ENCODE data around the gene P2RX6. TPM values are rescaled to one million over a fixed set of nuclear protein-coding genes. Genes with fewer than 3 reads are reported as not detected.
A peak's percentile ranks its signal among the peaks of the same experiment; 100 is the strongest.

Gene P2RX6
- total and polyA plus RNA-seq, 9 of the 15 experiments (the other 6 are each of a cell fraction or from before 2014, with no cell fraction given) = 0.01 to 3.9 (median 1.5) TPM; not detected in 1

- 0 out of 2 replicates have a peak, but pooled peaks have one; percentile 48 for TF ChIP-seq E2F4 (CRISPR knock-in tag; IDR thresholded peaks at IDR 0.05; ENCODE audit: low read depth)
- TF ChIP-seq, protein P1, sequence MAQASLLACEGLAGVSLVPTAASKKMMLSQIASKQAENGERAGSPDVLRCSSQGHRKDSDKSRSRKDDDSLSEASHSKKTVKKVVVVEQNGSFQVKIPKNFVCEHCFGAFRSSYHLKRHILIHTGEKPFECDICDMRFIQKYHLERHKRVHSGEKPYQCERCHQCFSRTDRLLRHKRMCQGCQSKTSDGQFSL (CRISPR knock-in tag; IDR thresholded peaks at IDR 0.05) = 0 out of 2 replicates have a peak, but pooled peaks have one; percentile 14
- TF ChIP-seq, protein P1 (tag; IDR thresholded peaks at IDR 0.05) = no peak
- TF ChIP-seq ZNF143 (CRISPR knock-in tag; IDR thresholded peaks at IDR 0.05) = 0 out of 2 replicates have a peak, but pooled peaks have one; percentile 13
- peak; percentile 40; the same call in 1 of the 2 replicates for TF ChIP-seq E2F3 (CRISPR knock-in tag; IDR thresholded peaks at IDR 0.05)
Measured at GRCh38 chr22:21043860-21044535, 29.0 kb downstream of the P2RX6 start (continued).

DNA sequence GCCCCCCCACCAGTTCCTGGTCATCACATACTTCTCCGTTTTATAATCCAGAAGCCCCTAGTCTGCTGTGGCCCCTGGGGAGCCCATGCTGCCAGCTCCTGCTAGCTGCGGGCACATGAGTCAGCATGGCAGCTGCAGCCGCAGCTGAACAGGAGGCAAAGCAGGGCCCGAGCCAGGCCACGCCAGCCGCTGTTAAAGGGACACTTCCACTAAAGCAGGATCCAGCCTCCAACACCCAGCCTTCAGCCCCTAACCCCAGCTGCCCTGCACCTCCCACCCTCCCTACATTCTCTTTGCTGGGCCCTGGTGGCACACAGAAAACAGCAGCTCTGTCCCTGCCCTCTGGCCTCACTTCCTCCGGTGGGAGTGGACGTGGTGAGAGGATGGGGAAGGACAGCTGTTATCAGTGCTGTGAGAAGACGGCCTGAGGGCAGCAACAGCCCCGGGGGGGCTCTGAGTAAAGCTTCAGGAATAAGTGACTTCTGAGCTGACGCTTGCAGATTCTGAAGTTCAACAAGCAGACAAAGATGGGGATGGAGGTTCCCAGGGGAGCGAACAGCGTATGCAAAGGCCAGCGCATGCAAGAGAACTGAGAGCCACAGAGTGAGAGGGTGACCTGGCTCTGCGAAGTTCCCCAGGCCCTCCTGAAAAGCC, 30.1 kb downstream of the P2RX6 start:
- Histone ChIP-seq H3K27ac (ENCODE audit: extremely low read depth, low read depth, low read length) (no peak overlapping the region), H3K9ac (ENCODE audit: insufficient read depth in 1 of 2, low read depth in 2 of 2, low read length in 2 of 2) (peak overlapping the region in 1 of 2 experiments; percentile 24; a peak in 2 of 4 replicates), H3K4me3 (no peak overlapping the region), H4K20me1 (replicated peaks; ENCODE audit: control insufficient read depth, insufficient read depth, low read length) (peaks cover 20% of the 10 kb centered on the region), H3K27me3 (ENCODE audit: control insufficient read depth in 2 of 2, insufficient read depth in 2 of 2, low read length in 2 of 2) (peaks cover 25 to 57% of the 10 kb centered on the region in 2 experiments; a peak in 4 of 5 replicates), H2AFZ (ENCODE audit: low read depth, low read length) (no peak overlapping the region), H3K9me3 (replicated peaks; ENCODE audit: control insufficient read depth, insufficient read depth, low read depth, low read length) (no peaks in the 10 kb centered on the region), H3K79me2 (ENCODE audit: control insufficient read depth, insufficient read depth, low read length) (no peaks in the 10 kb centered on the region), H3K36me3 (ENCODE audit: control insufficient read depth, insufficient read depth, low read length) (no peaks in the 10 kb centered on the region), H3K4me1 (replicated peaks in 1 of 2; ENCODE audit: control insufficient read depth in 2 of 2, insufficient read depth in 2 of 2, low read length in 2 of 2) (peaks cover 23 to 38% of the 10 kb centered on the region in 2 experiments), H3K9me1 (ENCODE audit: control insufficient read depth, insufficient read depth, low read length) (no peaks in the 10 kb centered on the region), H3K4me2 (ENCODE audit: insufficient read depth, low read length) (peak overlapping the region; percentile 53)
- FAIRE-seq (no peak), DNase-seq (ENCODE audit: extremely low read depth in 1 of 4, low spot score in 3 of 4) (peak; percentile 66 to 75 (median 73)), ATAC-seq (peak; percentile 3; the same call in 2 of the 3 replicates)
- 20% methylated on average over 15 of the region's 15 CpGs for WGBS (ENCODE audit: insufficient coverage, low coverage, missing lambda C conversion rate)
- in situ Hi-C loops (cut with MboI) (no loop called here), intact Hi-C loops (cut with micrococcal nuclease) (loop anchor here (2.0 to 5.0 kb wide), 3 partner anchors 14 to 83 kb away; no protein-coding TSS in a partner anchor)
- ChIA-PET POLR2A (interaction anchor here (0.6 to 12.9 kb wide), 11 partner anchors 10 to 1489 kb away, joined by 3 to 120 read pairs (median 4); partner anchors contain the start of genes P2RX6 and SLC7A4), CTCF (ENCODE audit: low intra/inter-chr PET ratio) (no interaction called here)
- BruUV-seq (replicated peaks) = no TSS peak
- 0 out of 6 replicates have a peak, but pooled peaks of 1 of the 3 experiments have one; percentile 14 for TF ChIP-seq ZBTB11 (CRISPR knock-in tag; IDR thresholded peaks at IDR 0.05)
- no peak for TF ChIP-seq TRIM28 (IDR thresholded peaks at IDR 0.05)
- TF ChIP-seq NR1H2 (CRISPR knock-in tag; IDR thresholded peaks at IDR 0.05) = no peak
- no peak for TF ChIP-seq CBX3 (IDR thresholded peaks at IDR 0.05; ENCODE audit: borderline replicate concordance in 1 of 2, low read length in 2 of 2)
- TF ChIP-seq CC2D1A (IDR thresholded peaks at IDR 0.05) = no peak

All from K562 (cell line).